H9 (cell line): ENCODE data around the gene KIAA1614. TPM values are rescaled to one million over a fixed set of nuclear protein-coding genes. Genes with fewer than 3 reads are reported as not detected.

ENCODE experiments used
- DNase-seq: peaks from one replicate; pipeline ENCODE4 v3.0.0-alpha.2; 2017
- H2AFZ ChIP-seq: one replicate; pipeline ENCODE4 v1.6.1; 2013; ENCODE audit warnings: mild to moderate bottlenecking, low read length, control low read depth, moderate library complexity
- H2AK5ac ChIP-seq: 2 replicates; pipeline ENCODE4 v1.6.1; 2013; ENCODE audit warnings: low read length, control low read depth, mixed read lengths; ENCODE audit not compliant: insufficient read length
- H2BK120ac ChIP-seq: one replicate; pipeline ENCODE4 v1.6.1; 2013; ENCODE audit warnings: low read depth, mild to moderate bottlenecking, low read length, control low read depth, inconsistent platforms; ENCODE audit not compliant: poor library complexity, severe bottlenecking
- H2BK12ac ChIP-seq: 2 replicates; pipeline ENCODE4 v1.6.1; 2013; ENCODE audit warnings: low read length, control low read depth, mixed read lengths, low read depth; ENCODE audit not compliant: insufficient read length
- H2BK15ac ChIP-seq: 2 replicates; pipeline ENCODE4 v1.6.1; 2013; ENCODE audit warnings: low read depth, low read length, control low read depth
- H2BK20ac ChIP-seq: one replicate; pipeline ENCODE4 v1.6.1; 2013; ENCODE audit warnings: low read depth, mild to moderate bottlenecking, low read length, control low read depth, inconsistent platforms; ENCODE audit not compliant: poor library complexity, severe bottlenecking
- H2BK5ac ChIP-seq: 2 replicates; pipeline ENCODE4 v1.6.1; 2013; ENCODE audit warnings: low read length, control low read depth, mixed read lengths; ENCODE audit not compliant: insufficient read length
- H3K14ac ChIP-seq: 2 replicates; pipeline ENCODE4 v1.6.1; 2013; ENCODE audit warnings: low read length, control low read depth; ENCODE audit not compliant: insufficient read depth
- H3K18ac ChIP-seq: 2 replicates; pipeline ENCODE4 v1.6.1; 2013; ENCODE audit warnings: low read depth, mild to moderate bottlenecking, mixed read lengths, low read length, control low read depth; ENCODE audit not compliant: insufficient read length
- H3K23ac ChIP-seq: 2 replicates; pipeline ENCODE4 v1.6.1; 2013; ENCODE audit warnings: low read length, control low read depth, mixed read lengths, low read depth; ENCODE audit not compliant: insufficient read length
- H3K23me2 ChIP-seq: 2 replicates; pipeline ENCODE4 v1.6.1; 2013; ENCODE audit warnings: low read depth, mild to moderate bottlenecking, mixed read lengths, low read length, control low read depth; ENCODE audit not compliant: insufficient read length, poor library complexity, severe bottlenecking
- H3K27ac ChIP-seq: 2 replicates; pipeline ENCODE4 v1.5.1; 2013; ENCODE audit warnings: low read length, control low read depth, mixed read lengths, low read depth; ENCODE audit not compliant: insufficient read length
- H3K27me3 ChIP-seq: 2 replicates; pipeline ENCODE4 v1.6.1; 2013; ENCODE audit warnings: low read length, control low read depth, inconsistent platforms; ENCODE audit not compliant: insufficient read depth
- H3K4ac ChIP-seq: 2 replicates; pipeline ENCODE4 v1.6.1; 2013; ENCODE audit warnings: low read depth, mild to moderate bottlenecking, control low read depth, inconsistent platforms, low read length, moderate library complexity
- H3K4me1 ChIP-seq: 2 replicates; pipeline ENCODE4 v1.6.1; 2013; ENCODE audit warnings: low read length, control low read depth, inconsistent platforms; ENCODE audit not compliant: insufficient read depth
- H3K4me2 ChIP-seq: 2 replicates; pipeline ENCODE4 v1.6.1; 2013; ENCODE audit warnings: low read length, control low read depth, mixed read lengths; ENCODE audit not compliant: insufficient read length, insufficient read depth
- H3K56ac ChIP-seq: 2 replicates; pipeline ENCODE4 v1.6.1; 2013; ENCODE audit warnings: low read depth, mild to moderate bottlenecking, mixed read lengths, low read length, control low read depth; ENCODE audit not compliant: insufficient read length
- H3K79me1 ChIP-seq: 2 replicates; pipeline ENCODE4 v1.6.1; 2013; ENCODE audit warnings: low read depth, mild to moderate bottlenecking, moderate library complexity, low read length, control low read depth, inconsistent platforms; ENCODE audit not compliant: insufficient read depth, poor library complexity, severe bottlenecking
- H3K79me2 ChIP-seq: 2 replicates; pipeline ENCODE4 v1.6.1; 2013; ENCODE audit warnings: low read length, control low read depth, inconsistent platforms; ENCODE audit not compliant: insufficient read depth
- H3K9ac ChIP-seq: 2 replicates; pipeline ENCODE4 v1.6.1; 2013; ENCODE audit warnings: low read length, control low read depth, mixed read lengths; ENCODE audit not compliant: insufficient read length; ENCODE audit errors: extremely low read depth
- H3K9me3 ChIP-seq: one replicate; pipeline ENCODE4 v1.6.1; 2013; ENCODE audit warnings: low read depth, low read length, inconsistent platforms; ENCODE audit not compliant: control insufficient read depth
- H3T11ph ChIP-seq: one replicate; pipeline ENCODE4 v1.6.1; 2013; ENCODE audit warnings: mild to moderate bottlenecking, low read length, control low read depth, inconsistent platforms
- H4K20me1 ChIP-seq: one replicate; pipeline ENCODE4 v1.6.1; 2013; ENCODE audit not compliant: control insufficient read depth, insufficient read length, insufficient read depth
- H4K5ac ChIP-seq: 2 replicates; pipeline ENCODE4 v1.6.1; 2013; ENCODE audit warnings: low read depth, mild to moderate bottlenecking, mixed read lengths, low read length, control low read depth; ENCODE audit not compliant: insufficient read length
- H4K8ac ChIP-seq: replicated peaks from 2 replicates; pipeline ENCODE4 v1.6.1; 2013; ENCODE audit warnings: low read length, control low read depth, mixed read lengths, low read depth; ENCODE audit not compliant: insufficient read length
- H4K91ac ChIP-seq: 2 replicates; pipeline ENCODE4 v1.6.1; 2013; ENCODE audit warnings: low read depth, mild to moderate bottlenecking, moderate library complexity, mixed read lengths, low read length, control low read depth; ENCODE audit not compliant: insufficient read length
- H3K27ac Mint-ChIP-seq, 3 experiments: 2 replicates in 2 of 3; 3 replicates in 1 of 3; pipeline ENCODE4 v1.8.0; 2020 to 2021; ENCODE audit warnings: mixed read lengths in 3 of 3, mild to moderate bottlenecking in 1 of 3, moderate library complexity in 1 of 3
- H3K27me3 Mint-ChIP-seq: 2 replicates; pipeline ENCODE4 v1.8.0; 2021; ENCODE audit warnings: low read depth, mild to moderate bottlenecking, moderate library complexity, mixed read lengths
- H3K36me3 Mint-ChIP-seq, 3 experiments: 2 replicates in 2 of 3; 3 replicates in 1 of 3; pipeline ENCODE4 v1.8.0; 2020 to 2021; ENCODE audit warnings: low read depth in 3 of 3, mixed read lengths in 3 of 3; ENCODE audit not compliant: insufficient read depth in 1 of 3
- H3K4me1 Mint-ChIP-seq, 2 experiments: 2 replicates each; pipeline ENCODE4 v1.8.0; 2020; ENCODE audit warnings: mixed read lengths in 2 of 2
- H3K4me3 Mint-ChIP-seq, 2 experiments: 2 replicates in 1 of 2; 3 replicates in 1 of 2; pipeline ENCODE4 v1.8.0; 2020 to 2021; ENCODE audit warnings: mild to moderate bottlenecking in 2 of 2, mixed read lengths in 2 of 2, moderate library complexity in 1 of 2
- H3K9me3 Mint-ChIP-seq, 2 experiments: 2 replicates in 1 of 2; 3 replicates in 1 of 2; pipeline ENCODE4 v1.8.0; 2020; ENCODE audit warnings: mild to moderate bottlenecking in 2 of 2, mixed read lengths in 2 of 2, moderate library complexity in 1 of 2
- CTCF ChIP-seq: fragments of 200-600 bp; sonication (generic); conservative IDR thresholded peaks from 3 replicates; pipeline ENCODE4 v1.8.0; 2021; ENCODE audit warnings: antibody characterized with exemption, mild to moderate bottlenecking
- WGBS: extraction: QIAGEN DNeasy Blood & Tissue Kit; methylation state at CpG from one replicate; pipeline ENCODE4 v1.1.7; 2013; ENCODE audit warnings: missing lambda C conversion rate, low lambda C conversion rate, mixed read lengths; ENCODE audit not compliant: insufficient read length; ENCODE audit errors: extremely low coverage; 5-methylcytosine and 5-hydroxymethylcytosine counted together
- total RNA-seq: library from RNA; stranded (reverse); gene quantifications from 2 replicates; pipeline ENCODE4 v1.2.1, GENCODE V29; 2021

The KIAA1614 gene
- total RNA-seq, 1 experiment from 2014 or later = 1.3 TPM

DNA sequence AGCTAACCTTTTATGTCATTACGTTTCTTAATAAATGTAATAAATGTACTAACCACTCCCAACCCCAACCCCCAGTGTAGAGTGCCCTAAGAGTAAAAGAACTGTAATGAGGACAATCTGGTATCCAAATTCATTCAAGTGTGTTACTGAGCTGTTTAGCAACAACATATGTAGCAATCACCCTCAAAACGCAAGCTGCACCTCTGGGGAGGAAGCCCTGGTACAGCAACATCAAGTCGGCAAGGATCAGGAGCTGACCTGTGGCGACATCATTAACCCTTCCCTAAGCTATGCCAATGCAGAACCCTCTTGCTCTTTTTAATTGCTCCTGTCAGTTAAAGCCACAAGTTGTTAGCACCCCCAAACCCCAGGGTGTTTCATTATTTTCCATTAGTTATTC, 62.9 kb downstream of the KIAA1614 start:
- no CpG with 5 or more reads among the region's 4 CpGs for WGBS
- no peak overlapping the region for H3K18ac ChIP-seq
- no peaks in the 10 kb centered on the region for H3K9me3 ChIP-seq
- H2BK12ac ChIP-seq = no peak overlapping the region
- H2AFZ ChIP-seq = no peak overlapping the region
- peaks cover 3% of the 10 kb centered on the region for H3K79me1 ChIP-seq
- Mint-ChIP-seq H3K27ac (peak overlapping the region in 2 of 3 experiments; percentile 25 to 35; a peak in 1 of 7 replicates), H3K9me3 (no peaks in the 10 kb centered on the region), H3K4me1 (no peaks in the 10 kb centered on the region; a peak in 1 of 4 replicates), H3K27me3 (no peaks in the 10 kb centered on the region), H3K36me3 (peaks cover 18 to 70% (median 65%) of the 10 kb centered on the region in 3 experiments; a peak in 6 of 7 replicates), H3K4me3 (no peak overlapping the region)
- H4K5ac ChIP-seq = no peak overlapping the region
- no peak overlapping the region for H2BK20ac ChIP-seq
- no peak overlapping the region for H3K9ac ChIP-seq
- no peaks in the 10 kb centered on the region for H4K20me1 ChIP-seq
- H3K4me2 ChIP-seq = no peak overlapping the region
- H3K4me1 ChIP-seq = no peaks in the 10 kb centered on the region
- no peak overlapping the region for H3K56ac ChIP-seq
- no peaks in the 10 kb centered on the region for H3K27me3 ChIP-seq
- no peak overlapping the region for H2BK5ac ChIP-seq
- no peaks in the 10 kb centered on the region for H3K79me2 ChIP-seq
- no peak overlapping the region for H3K4ac ChIP-seq
- H4K91ac ChIP-seq = no peak overlapping the region
- no peak for DNase-seq
- TF ChIP-seq CTCF = no peak
- H3K14ac ChIP-seq = no peak overlapping the region
- no peak overlapping the region for H2BK120ac ChIP-seq
- no peak overlapping the region for H4K8ac ChIP-seq
- no peak overlapping the region for H2BK15ac ChIP-seq
- H3K23ac ChIP-seq = no peak overlapping the region
- no peaks in the 10 kb centered on the region for H3K23me2 ChIP-seq
- H3T11ph ChIP-seq = no peak overlapping the region
- no peak overlapping the region for H2AK5ac ChIP-seq
- H3K27ac ChIP-seq = no peak overlapping the region
